Kidney (tissue), 14 donors: ENCODE measurements around the gene NR5A1. TPM values are rescaled to one million over a fixed set of nuclear protein-coding genes. Genes with fewer than 3 reads are reported as not detected.

ENCODE experiments used
- DNase-seq, 5 donors: peaks; one replicate each; pipeline ENCODE4 v3.0.0-alpha.2; 2013 to 2020
- FAIRE-seq: peaks from 2 replicates; lab custom pipeline; 2012; peaks lifted over from hg19 to GRCh38; lab: Jason Lieb, UNC
- H3K27ac ChIP-seq, 2 donors: one replicate each; pipeline ENCODE4 v1.7.0; 2013; ENCODE audit warnings: low read depth in 2 of 2, low read length in 2 of 2, inconsistent platforms in 1 of 2
- H3K27me3 ChIP-seq: one replicate; pipeline ENCODE4 v1.7.1; 2013; ENCODE audit warnings: low read length, inconsistent platforms; ENCODE audit not compliant: control insufficient read depth, insufficient read depth
- H3K36me3 ChIP-seq, 3 donors: one replicate each; pipeline versions ENCODE4 v1.7.0 to v1.7.1; 2013; ENCODE audit warnings: low read length in 3 of 3, control low read depth in 1 of 3, inconsistent platforms in 1 of 3; ENCODE audit not compliant: insufficient read depth in 3 of 3, control insufficient read depth in 2 of 3
- H3K4me1 ChIP-seq, 3 donors: one replicate each; pipeline versions ENCODE4 v1.7.0 to v1.7.1; 2013; ENCODE audit warnings: low read length in 3 of 3, inconsistent platforms in 1 of 3, low read depth in 1 of 3; ENCODE audit not compliant: control insufficient read depth in 2 of 3, insufficient read depth in 2 of 3
- H3K4me3 ChIP-seq, 3 donors: one replicate each; pipeline versions ENCODE4 v1.7.0 to v1.8.1; 2013; ENCODE audit warnings: low read length in 3 of 3, control low read depth in 1 of 3, inconsistent platforms in 1 of 3
- H3K9ac ChIP-seq, 3 donors: one replicate each; pipeline versions ENCODE4 v1.7.0 to v1.7.1; 2013; ENCODE audit warnings: low read length in 3 of 3, control low read depth in 1 of 3, inconsistent platforms in 1 of 3
- H3K9me3 ChIP-seq, 3 donors: one replicate each; pipeline versions ENCODE4 v1.7.0 to v1.7.1; 2013; ENCODE audit warnings: low read length in 3 of 3, control low read depth in 1 of 3, inconsistent platforms in 1 of 3; ENCODE audit not compliant: control insufficient read depth in 2 of 3, insufficient read depth in 1 of 3
- intact Hi-C: fragments of 100-400 bp; cut with DNase I; formaldehyde crosslinking; loops from one replicate; pipeline ENCODE4 v1.11.1; 2022
- polyA plus RNA-seq: library from polyadenylated mRNA; stranded (reverse); fragments of 350-450 nt; fragmentation: Illumina TruSeq; extraction: RNeasy Lipid Tissue Mini Kit (QIAGEN cat#74804); gene quantifications from one replicate; pipeline ENCODE4 v1.2.3, GENCODE V29; 2014; ENCODE audit warnings: low read depth, low replicate concordance; ENCODE audit not compliant: insufficient read depth
- total RNA-seq: library from RNA; stranded (reverse); fragmentation: NEBNext Ultra II Directional; extraction: Animal tissue kit (Norgen Biotek cat#: 25700); gene quantifications from one replicate; pipeline ENCODE4 v1.2.1, GENCODE V29; 2021
- TF ChIP-seq, protein P1 (sequence below): IDR thresholded peaks from 3 replicates; pipeline ENCODE4 v1.5.1; 2012; ENCODE audit warnings: mild to moderate bottlenecking, moderate library complexity, borderline replicate concordance; ENCODE audit not compliant: insufficient read depth; ENCODE audit errors: extremely low read depth
- donor health status: control.
- donor health status: control.
- donor health status: control.
- donor health status: control.
- donor health status: control.
- donor health status: DM: yes; HTN: yes; CAD: no.
- donor health status: Normal renal cell carcinoma (clear cell type).

NR5A1 gene
- total and polyA plus RNA-seq, 2 donors from 2014 or later, result not detected

DNA sequence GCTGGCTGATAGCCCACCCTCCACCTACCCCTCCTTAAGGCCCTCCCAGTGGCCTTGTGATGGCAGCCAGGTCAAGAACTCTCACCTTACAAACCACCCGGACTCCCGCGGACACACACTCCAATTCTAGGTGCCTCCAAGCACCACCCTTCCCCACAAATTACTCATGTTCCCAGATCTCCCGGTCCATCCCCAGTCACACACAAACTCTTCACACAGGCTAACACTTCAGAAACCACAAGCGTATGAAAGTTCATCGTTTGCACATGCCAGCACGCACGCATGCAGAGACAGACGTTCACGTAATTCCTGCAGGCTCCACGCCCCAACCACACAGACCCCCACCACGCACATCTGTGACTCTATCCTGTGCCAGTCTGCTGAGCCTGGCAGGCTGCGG, 18.0 kb downstream of the NR5A1 start:
- intact Hi-C loops, result no loop called here
- no peak overlapping the region for H3K4me3 ChIP-seq
- no peak overlapping the region for H3K9ac ChIP-seq
- DNase-seq, result no peak
- H3K4me1 ChIP-seq, result no peaks in the 10 kb centered on the region
- no peak overlapping the region for H3K27ac ChIP-seq
- TF ChIP-seq, protein P1, sequence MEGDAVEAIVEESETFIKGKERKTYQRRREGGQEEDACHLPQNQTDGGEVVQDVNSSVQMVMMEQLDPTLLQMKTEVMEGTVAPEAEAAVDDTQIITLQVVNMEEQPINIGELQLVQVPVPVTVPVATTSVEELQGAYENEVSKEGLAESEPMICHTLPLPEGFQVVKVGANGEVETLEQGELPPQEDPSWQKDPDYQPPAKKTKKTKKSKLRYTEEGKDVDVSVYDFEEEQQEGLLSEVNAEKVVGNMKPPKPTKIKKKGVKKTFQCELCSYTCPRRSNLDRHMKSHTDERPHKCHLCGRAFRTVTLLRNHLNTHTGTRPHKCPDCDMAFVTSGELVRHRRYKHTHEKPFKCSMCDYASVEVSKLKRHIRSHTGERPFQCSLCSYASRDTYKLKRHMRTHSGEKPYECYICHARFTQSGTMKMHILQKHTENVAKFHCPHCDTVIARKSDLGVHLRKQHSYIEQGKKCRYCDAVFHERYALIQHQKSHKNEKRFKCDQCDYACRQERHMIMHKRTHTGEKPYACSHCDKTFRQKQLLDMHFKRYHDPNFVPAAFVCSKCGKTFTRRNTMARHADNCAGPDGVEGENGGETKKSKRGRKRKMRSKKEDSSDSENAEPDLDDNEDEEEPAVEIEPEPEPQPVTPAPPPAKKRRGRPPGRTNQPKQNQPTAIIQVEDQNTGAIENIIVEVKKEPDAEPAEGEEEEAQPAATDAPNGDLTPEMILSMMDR, result no peak
- no peaks in the 10 kb centered on the region for H3K36me3 ChIP-seq
- no peak for FAIRE-seq
- H3K27me3 ChIP-seq, result peaks cover 11% of the 10 kb centered on the region
- H3K9me3 ChIP-seq, result no peaks in the 10 kb centered on the region

DNA sequence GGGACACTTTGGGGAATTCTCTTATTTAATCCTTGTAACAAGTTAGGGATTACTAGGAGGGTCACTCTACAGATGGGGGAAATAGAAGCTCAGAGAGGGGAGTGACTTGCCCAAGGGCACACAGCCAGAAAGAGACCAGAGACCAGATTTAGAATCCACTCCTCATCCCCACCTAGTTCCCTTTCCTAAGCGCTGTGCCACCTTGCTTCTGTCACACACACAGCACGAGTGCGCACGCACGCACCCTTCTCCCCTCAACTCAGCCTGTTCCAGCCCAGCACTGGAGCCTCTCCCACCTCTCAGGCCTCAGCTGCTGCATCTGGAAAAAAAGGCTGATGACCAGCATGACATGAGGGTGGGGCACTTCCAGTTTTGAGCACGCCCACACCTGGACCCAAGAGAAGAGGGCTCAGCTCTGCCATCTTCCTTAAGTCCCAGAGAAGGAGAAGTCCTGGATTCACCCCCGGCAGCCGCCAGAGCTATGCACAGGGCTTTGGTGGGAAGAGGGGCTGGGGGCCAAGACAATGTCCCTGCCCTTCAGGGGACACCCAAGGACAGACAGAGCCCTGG, 18.5 kb downstream of the NR5A1 start:
- H3K9me3 ChIP-seq, result no peaks in the 10 kb centered on the region
- H3K4me3 ChIP-seq, result no peak overlapping the region
- intact Hi-C loops, result no loop called here
- no peaks in the 10 kb centered on the region for H3K4me1 ChIP-seq
- TF ChIP-seq, protein P1, result no peak
- FAIRE-seq (no peak), DNase-seq (no peak)
- peaks cover 11% of the 10 kb centered on the region for H3K27me3 ChIP-seq
- no peaks in the 10 kb centered on the region for H3K36me3 ChIP-seq
- no peak overlapping the region for H3K9ac ChIP-seq
- no peak overlapping the region for H3K27ac ChIP-seq

DNA sequence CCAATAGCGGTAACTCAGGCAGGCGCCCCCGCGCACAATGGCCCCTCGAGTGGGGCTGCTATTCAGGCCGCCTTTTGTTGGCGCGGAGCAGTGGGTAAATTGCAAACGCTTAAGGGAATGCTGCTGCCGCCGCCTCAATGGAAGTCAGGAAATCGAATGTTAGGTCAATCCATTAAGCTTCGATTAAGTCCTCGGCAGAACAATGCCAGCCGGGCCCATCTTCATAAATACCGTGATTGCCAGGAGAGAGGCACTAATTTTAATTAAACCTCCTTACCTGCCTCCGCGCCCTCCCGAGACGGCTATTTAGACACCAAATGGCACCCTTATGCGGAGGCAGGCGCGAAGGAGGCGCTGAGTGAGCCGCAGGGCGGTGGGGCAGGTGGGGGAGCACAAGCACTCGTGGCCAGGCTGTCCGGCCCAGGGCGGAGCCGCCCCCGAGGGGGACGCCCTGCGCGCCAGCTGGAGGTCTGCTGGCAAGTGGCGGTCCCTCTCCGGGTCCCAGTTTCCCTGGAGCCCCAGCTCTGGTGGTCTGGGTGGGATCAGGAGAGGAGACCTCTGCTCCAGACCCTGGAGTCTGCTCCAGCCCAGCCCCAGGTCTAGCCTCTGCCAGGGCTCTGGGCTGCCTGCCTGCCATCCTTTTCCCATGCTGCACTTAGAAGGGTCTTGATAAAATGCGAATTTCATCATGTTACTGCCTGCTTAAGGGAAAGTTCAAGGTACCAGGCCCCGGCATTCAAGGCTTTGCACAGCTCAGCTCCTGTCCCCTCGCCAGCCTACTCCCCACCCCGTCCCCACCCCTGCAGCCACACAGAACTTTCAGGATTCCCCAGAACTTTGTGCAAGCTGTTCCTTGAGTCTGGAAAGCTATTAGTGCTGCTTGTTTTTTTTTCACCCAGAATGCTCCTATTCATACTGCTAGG, 19.7 kb downstream of the NR5A1 start:
- peaks cover 11% of the 10 kb centered on the region for H3K27me3 ChIP-seq
- FAIRE-seq, result no peak
- H3K27ac ChIP-seq, result no peak overlapping the region
- H3K36me3 ChIP-seq, result no peaks in the 10 kb centered on the region
- DNase-seq, result no peak
- no peaks in the 10 kb centered on the region for H3K4me1 ChIP-seq
- no peak overlapping the region for H3K4me3 ChIP-seq
- intact Hi-C loops, result no loop called here
- TF ChIP-seq, protein P1, result no peak
- H3K9ac ChIP-seq, result no peak overlapping the region
- H3K9me3 ChIP-seq, result peaks cover 0 to 4% (median 0%) of the 10 kb centered on the region in 3 donors
